Anterior cingulate cortex (tissue), 58 donors: ENCODE results near the gene WDHD1.
"Not testable (repeated sequence)": the region's sequence is repeated elsewhere in the genome, so short reads cannot be mapped to it uniquely, and the experiment has no call there.

Source experiments
- DNase-seq, 58 donors: peaks; one replicate each; lab custom pipeline; 2025; lab: John Stamatoyannopoulos, UW

Gene WDHD1

GRCh38 chr14:54919330-54919729 lies 107.6 kb downstream of the WDHD1 start:
- no peak for DNase-seq

- no peak for DNase-seq
Measured at GRCh38 chr14:54918427-54918826, 108.5 kb downstream of the WDHD1 start.

GRCh38 chr14:54916101-54916500 lies 110.8 kb downstream of the WDHD1 start:
- no peak for DNase-seq

- DNase-seq: no peak
Measured at GRCh38 chr14:54909817-54910558, 116.9 kb downstream of the WDHD1 start.

GRCh38 chr14:54908973-54909372 lies 117.9 kb downstream of the WDHD1 start:
- not testable (repeated sequence) for DNase-seq

GRCh38 chr14:54908190-54908589 lies 118.7 kb downstream of the WDHD1 start:
- no peak for DNase-seq

GRCh38 chr14:54906075-54906474 lies 120.8 kb downstream of the WDHD1 start:
- DNase-seq: no peak

- DNase-seq: peak in 46 of 58 donors; percentile 7 to 73 (median 37)
Measured at GRCh38 chr14:54902521-54903420, 124.1 kb downstream of the WDHD1 start, which contains the start of gene GCH1. Gene GCH1 (minus strand): TSS chr14:54902826. CDS start chr14:54902663, 163 bp downstream.

GRCh38 chr14:54902143-54902520 lies 124.8 kb downstream of the WDHD1 start:
- peak in 22 of 58 donors; percentile 3 to 52 (median 14) for DNase-seq

GRCh38 chr14:54901380-54902142 lies 125.3 kb downstream of the WDHD1 start:
- peak in 2 of 58 donors; percentile 11 to 52 for DNase-seq

- no peak for DNase-seq
Measured at GRCh38 chr14:54899573-54899972, 127.3 kb downstream of the WDHD1 start.

GRCh38 chr14:54897809-54898555 lies 128.9 kb downstream of the WDHD1 start:
- DNase-seq: not testable (repeated sequence)

- DNase-seq: no peak
Measured at GRCh38 chr14:54895683-54896082, 131.2 kb downstream of the WDHD1 start.

GRCh38 chr14:54894995-54895394 lies 131.9 kb downstream of the WDHD1 start:
- DNase-seq: no peak

GRCh38 chr14:54893151-54893760 lies 133.6 kb downstream of the WDHD1 start:
- DNase-seq: no peak

- no peak for DNase-seq
Measured at GRCh38 chr14:54891471-54892245, 135.2 kb downstream of the WDHD1 start.

GRCh38 chr14:54890788-54891187 lies 136.1 kb downstream of the WDHD1 start:
- no peak for DNase-seq

GRCh38 chr14:54889919-54890318 lies 137.0 kb downstream of the WDHD1 start:
- no peak for DNase-seq
